ENCODE results near the gene DISC1.

DNA sequence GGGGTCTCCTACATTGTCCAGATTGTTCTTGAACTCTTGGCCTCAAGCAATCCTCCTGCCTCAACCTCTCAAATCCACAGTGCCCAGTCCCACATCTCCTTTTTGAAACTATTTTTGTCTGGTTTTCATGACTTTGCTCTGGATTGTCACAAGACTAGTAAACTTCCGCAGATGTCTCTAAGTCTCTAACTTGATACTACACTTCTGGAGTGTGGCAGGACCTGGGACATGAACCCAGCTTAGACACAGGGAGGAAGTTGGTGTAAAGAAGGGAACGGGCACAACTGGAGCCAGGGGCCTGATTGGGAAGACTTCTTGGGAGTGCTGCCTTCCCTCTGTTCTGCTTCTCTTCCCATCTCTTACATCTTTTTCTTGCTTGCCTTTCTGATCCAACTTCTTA, 16.2 kb upstream of the DISC1 start:
- TF ChIP-seq, protein P1, sequence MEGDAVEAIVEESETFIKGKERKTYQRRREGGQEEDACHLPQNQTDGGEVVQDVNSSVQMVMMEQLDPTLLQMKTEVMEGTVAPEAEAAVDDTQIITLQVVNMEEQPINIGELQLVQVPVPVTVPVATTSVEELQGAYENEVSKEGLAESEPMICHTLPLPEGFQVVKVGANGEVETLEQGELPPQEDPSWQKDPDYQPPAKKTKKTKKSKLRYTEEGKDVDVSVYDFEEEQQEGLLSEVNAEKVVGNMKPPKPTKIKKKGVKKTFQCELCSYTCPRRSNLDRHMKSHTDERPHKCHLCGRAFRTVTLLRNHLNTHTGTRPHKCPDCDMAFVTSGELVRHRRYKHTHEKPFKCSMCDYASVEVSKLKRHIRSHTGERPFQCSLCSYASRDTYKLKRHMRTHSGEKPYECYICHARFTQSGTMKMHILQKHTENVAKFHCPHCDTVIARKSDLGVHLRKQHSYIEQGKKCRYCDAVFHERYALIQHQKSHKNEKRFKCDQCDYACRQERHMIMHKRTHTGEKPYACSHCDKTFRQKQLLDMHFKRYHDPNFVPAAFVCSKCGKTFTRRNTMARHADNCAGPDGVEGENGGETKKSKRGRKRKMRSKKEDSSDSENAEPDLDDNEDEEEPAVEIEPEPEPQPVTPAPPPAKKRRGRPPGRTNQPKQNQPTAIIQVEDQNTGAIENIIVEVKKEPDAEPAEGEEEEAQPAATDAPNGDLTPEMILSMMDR (conservative IDR thresholded peaks at IDR 0.05 in 1 of 2, IDR thresholded peaks at IDR 0.05 in 1 of 2; ENCODE audit: extremely low read depth in 1 of 2, insufficient read depth in 1 of 2, low read depth in 1 of 2, low read length in 2 of 2): no peak
- no peak for TF ChIP-seq EZH2 (IDR thresholded peaks at IDR 0.05; ENCODE audit: borderline replicate concordance, low read length)
